Lower leg skin (tissue), 3 donors: ENCODE measurements around the gene RPL13.

Source experiments
- POLR2A ChIP-seq, 2 donors: fragments of 450-650 bp; IDR thresholded peaks; one replicate each; pipeline ENCODE4 v1.6.1; 2016 to 2017; ENCODE audit warnings: antibody characterized with exemption in 2 of 2, mild to moderate bottlenecking in 1 of 2, moderate library complexity in 1 of 2
- TF ChIP-seq, protein P1 (sequence below), 3 donors: fragments of 450-650 bp; IDR thresholded peaks; one replicate each; pipeline ENCODE4 v1.5.1; 2016; ENCODE audit warnings: antibody characterized with exemption in 3 of 3, mild to moderate bottlenecking in 3 of 3, moderate library complexity in 2 of 3

DNA sequence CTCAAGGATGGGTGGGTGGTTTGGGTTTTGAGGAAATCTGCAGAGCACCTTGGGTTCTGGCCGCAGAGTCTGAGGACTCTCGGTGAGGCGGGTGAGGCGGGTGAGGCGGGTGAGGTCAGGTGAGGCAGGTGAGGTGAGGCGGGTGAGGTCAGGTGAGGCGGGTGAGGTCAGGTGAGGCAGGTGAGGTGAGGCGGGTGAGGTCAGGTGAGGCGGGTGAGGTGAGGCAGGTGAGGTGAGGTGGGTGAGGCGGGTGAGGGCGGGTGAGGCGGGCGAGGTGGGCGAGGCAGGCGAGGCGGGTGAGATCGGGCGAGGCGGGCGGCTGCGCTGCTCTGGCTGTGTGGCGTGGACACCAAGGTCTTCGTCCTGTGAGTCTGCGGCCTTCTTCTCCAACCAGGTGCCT is 24.1 kb upstream of the RPL13 start:
- TF ChIP-seq, protein P1, sequence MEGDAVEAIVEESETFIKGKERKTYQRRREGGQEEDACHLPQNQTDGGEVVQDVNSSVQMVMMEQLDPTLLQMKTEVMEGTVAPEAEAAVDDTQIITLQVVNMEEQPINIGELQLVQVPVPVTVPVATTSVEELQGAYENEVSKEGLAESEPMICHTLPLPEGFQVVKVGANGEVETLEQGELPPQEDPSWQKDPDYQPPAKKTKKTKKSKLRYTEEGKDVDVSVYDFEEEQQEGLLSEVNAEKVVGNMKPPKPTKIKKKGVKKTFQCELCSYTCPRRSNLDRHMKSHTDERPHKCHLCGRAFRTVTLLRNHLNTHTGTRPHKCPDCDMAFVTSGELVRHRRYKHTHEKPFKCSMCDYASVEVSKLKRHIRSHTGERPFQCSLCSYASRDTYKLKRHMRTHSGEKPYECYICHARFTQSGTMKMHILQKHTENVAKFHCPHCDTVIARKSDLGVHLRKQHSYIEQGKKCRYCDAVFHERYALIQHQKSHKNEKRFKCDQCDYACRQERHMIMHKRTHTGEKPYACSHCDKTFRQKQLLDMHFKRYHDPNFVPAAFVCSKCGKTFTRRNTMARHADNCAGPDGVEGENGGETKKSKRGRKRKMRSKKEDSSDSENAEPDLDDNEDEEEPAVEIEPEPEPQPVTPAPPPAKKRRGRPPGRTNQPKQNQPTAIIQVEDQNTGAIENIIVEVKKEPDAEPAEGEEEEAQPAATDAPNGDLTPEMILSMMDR (IDR thresholded peaks at IDR 0.05): no peak
- no peak for TF ChIP-seq POLR2A (IDR thresholded peaks at IDR 0.05)
